Panc1 (cell line): Measurements from ENCODE around the gene PEX16. TPM values are rescaled to one million over a fixed set of nuclear protein-coding genes. Genes with fewer than 3 reads are reported as not detected.

Source experiments
- ATAC-seq: fragments of 200-7000 bp; cut with Tn5 transposase; 2 replicates; pipeline ENCODE4 v1.9.1; 2020; ENCODE audit warnings: mild to moderate bottlenecking, moderate library complexity
- BruUV-seq: library from RNA; stranded (reverse); fragments of 400-500 nt; replicated peaks from 2 replicates; lab custom pipeline; 2021; lab: Mats Ljungman, UMichigan
- CTCF ChIA-PET: fragments of 300-600 bp; sonication (Branson Sonifier 250); formaldehyde crosslinking; loops from one replicate; lab custom pipeline; 2022; ENCODE audit warnings: antibody characterized with exemption; lab: Charles Lee
- POLR2A ChIA-PET: fragments of 300-600 bp; sonication (Branson Sonifier 250); formaldehyde crosslinking; loops from one replicate; lab custom pipeline; 2022; ENCODE audit warnings: antibody characterized with exemption; lab: Charles Lee
- DNase-seq: peaks from one replicate; pipeline ENCODE4 v3.0.0-alpha.2; 2010; ENCODE audit warnings: low read depth, low spot score
- H3K27ac ChIP-seq: 2 replicates; pipeline ENCODE4 v1.5.1; 2011; ENCODE audit warnings: mild to moderate bottlenecking, low read length, inconsistent platforms
- H3K27me3 ChIP-seq: fragments of 200-500 bp; sonication (Bioruptor generic); 2 replicates; pipeline ENCODE4 v1.6.0; 2014; ENCODE audit warnings: low read length, inconsistent platforms; ENCODE audit not compliant: control insufficient read depth, insufficient read depth
- H3K36me3 ChIP-seq: fragments of 200-500 bp; sonication (Bioruptor generic); 2 replicates; pipeline ENCODE4 v1.5.1; 2014; ENCODE audit warnings: inconsistent platforms, mild to moderate bottlenecking, low read length, moderate library complexity; ENCODE audit not compliant: control insufficient read depth, insufficient read depth
- H3K4me1 ChIP-seq: 2 replicates; pipeline ENCODE4 v1.5.1; 2011; ENCODE audit warnings: inconsistent platforms, mild to moderate bottlenecking, low read length, moderate library complexity; ENCODE audit not compliant: control insufficient read depth, insufficient read depth
- H3K4me3 ChIP-seq, 2 experiments: 2 replicates each; pipeline ENCODE4 v1.5.1; 2011 to 2012; ENCODE audit warnings: low read depth in 2 of 2, low read length in 2 of 2, mild to moderate bottlenecking in 2 of 2, inconsistent platforms in 1 of 2, moderate library complexity in 1 of 2
- H3K9me3 ChIP-seq: fragments of 200-500 bp; sonication (Bioruptor generic); 2 replicates; pipeline ENCODE4 v1.5.1; 2014; ENCODE audit warnings: low read depth, mild to moderate bottlenecking, inconsistent platforms, low read length, moderate library complexity; ENCODE audit not compliant: control insufficient read depth, insufficient read depth
- POLR2AphosphoS5 ChIP-seq: IDR thresholded peaks from 2 replicates; pipeline ENCODE4 v1.6.1; 2012; ENCODE audit warnings: mild to moderate bottlenecking, low read depth, low read length, moderate library complexity
- SIN3A ChIP-seq: IDR thresholded peaks from 2 replicates; pipeline ENCODE4 v1.6.1; 2012; ENCODE audit warnings: low read depth, mild to moderate bottlenecking, low read length, moderate library complexity, borderline replicate concordance; ENCODE audit not compliant: insufficient read depth
- TCF7L2 ChIP-seq: IDR thresholded peaks from 2 replicates; pipeline ENCODE4 v1.6.1; 2011; ENCODE audit warnings: mild to moderate bottlenecking, low read depth, low read length, inconsistent platforms
- in situ Hi-C: cut with HindIII; loops from 2 replicates; pipeline ENCODE4 v1.10.0; 2016; ENCODE audit warnings: low sequenced_read_pairs, low pct_unique_long_range_greater_than_20kb
- intact Hi-C: fragments of 100-400 bp; cut with micrococcal nuclease; formaldehyde crosslinking; loops from one replicate; pipeline ENCODE4 v1.10.0; 2022; ENCODE audit not compliant: unreplicated experiment
- total RNA-seq: library from RNA; stranded (reverse); gene quantifications from one replicate; pipeline ENCODE4 v1.2.1, GENCODE V29; 2021; ENCODE audit not compliant: unreplicated experiment
- TF ChIP-seq, protein P1 (sequence below), 2 experiments: IDR thresholded peaks; 2 replicates each; pipeline ENCODE4 v1.6.1; 2011 to 2012; ENCODE audit warnings: low read depth in 2 of 2, control low read depth in 1 of 2, low read length in 1 of 2, mild to moderate bottlenecking in 1 of 2, moderate library complexity in 1 of 2; ENCODE audit not compliant: insufficient read depth in 1 of 2
- TF ChIP-seq, protein P2 (sequence below): fragments of 450-650 bp; IDR thresholded peaks from 2 replicates; pipeline ENCODE4 v1.5.1; 2017; ENCODE audit warnings: mild to moderate bottlenecking

Gene PEX16
- total RNA-seq, 1 experiment from 2014 or later, result 37.5 TPM

DNA sequence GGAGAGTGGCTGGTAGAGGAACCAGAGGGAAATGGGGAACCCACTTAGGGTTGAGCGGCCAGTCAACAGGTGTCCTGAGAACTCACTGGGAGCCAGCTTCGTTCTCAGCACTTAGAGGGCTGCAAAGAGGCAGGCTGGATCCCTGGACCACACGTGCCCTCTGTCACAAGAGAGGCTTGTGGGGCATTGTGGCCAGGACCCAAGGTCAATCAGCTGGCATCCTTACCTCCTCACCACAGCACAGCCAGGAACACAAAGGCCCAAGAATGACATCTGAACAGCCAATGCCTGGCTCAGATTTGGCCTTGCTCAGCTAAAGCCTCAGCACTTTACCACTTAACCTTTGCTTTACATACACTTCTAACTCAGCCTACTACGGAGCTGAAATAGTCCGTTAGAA, 24.8 kb downstream of the PEX16 start:
- no peak for DNase-seq
- BruUV-seq, result no TSS peak
- intact Hi-C loops, result no loop called here
- H3K4me1 ChIP-seq, result no peaks in the 10 kb centered on the region
- no peak overlapping the region for H3K27ac ChIP-seq
- no peak for TF ChIP-seq POLR2AphosphoS5
- TF ChIP-seq SIN3A, result no peak
- TF ChIP-seq, protein P1, sequence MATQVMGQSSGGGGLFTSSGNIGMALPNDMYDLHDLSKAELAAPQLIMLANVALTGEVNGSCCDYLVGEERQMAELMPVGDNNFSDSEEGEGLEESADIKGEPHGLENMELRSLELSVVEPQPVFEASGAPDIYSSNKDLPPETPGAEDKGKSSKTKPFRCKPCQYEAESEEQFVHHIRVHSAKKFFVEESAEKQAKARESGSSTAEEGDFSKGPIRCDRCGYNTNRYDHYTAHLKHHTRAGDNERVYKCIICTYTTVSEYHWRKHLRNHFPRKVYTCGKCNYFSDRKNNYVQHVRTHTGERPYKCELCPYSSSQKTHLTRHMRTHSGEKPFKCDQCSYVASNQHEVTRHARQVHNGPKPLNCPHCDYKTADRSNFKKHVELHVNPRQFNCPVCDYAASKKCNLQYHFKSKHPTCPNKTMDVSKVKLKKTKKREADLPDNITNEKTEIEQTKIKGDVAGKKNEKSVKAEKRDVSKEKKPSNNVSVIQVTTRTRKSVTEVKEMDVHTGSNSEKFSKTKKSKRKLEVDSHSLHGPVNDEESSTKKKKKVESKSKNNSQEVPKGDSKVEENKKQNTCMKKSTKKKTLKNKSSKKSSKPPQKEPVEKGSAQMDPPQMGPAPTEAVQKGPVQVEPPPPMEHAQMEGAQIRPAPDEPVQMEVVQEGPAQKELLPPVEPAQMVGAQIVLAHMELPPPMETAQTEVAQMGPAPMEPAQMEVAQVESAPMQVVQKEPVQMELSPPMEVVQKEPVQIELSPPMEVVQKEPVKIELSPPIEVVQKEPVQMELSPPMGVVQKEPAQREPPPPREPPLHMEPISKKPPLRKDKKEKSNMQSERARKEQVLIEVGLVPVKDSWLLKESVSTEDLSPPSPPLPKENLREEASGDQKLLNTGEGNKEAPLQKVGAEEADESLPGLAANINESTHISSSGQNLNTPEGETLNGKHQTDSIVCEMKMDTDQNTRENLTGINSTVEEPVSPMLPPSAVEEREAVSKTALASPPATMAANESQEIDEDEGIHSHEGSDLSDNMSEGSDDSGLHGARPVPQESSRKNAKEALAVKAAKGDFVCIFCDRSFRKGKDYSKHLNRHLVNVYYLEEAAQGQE (IDR thresholded peaks at IDR 0.05; ENCODE audit: insufficient read depth in 1 of 2, low read depth in 2 of 2, low read length in 1 of 2), result no peak
- TF ChIP-seq, protein P2, sequence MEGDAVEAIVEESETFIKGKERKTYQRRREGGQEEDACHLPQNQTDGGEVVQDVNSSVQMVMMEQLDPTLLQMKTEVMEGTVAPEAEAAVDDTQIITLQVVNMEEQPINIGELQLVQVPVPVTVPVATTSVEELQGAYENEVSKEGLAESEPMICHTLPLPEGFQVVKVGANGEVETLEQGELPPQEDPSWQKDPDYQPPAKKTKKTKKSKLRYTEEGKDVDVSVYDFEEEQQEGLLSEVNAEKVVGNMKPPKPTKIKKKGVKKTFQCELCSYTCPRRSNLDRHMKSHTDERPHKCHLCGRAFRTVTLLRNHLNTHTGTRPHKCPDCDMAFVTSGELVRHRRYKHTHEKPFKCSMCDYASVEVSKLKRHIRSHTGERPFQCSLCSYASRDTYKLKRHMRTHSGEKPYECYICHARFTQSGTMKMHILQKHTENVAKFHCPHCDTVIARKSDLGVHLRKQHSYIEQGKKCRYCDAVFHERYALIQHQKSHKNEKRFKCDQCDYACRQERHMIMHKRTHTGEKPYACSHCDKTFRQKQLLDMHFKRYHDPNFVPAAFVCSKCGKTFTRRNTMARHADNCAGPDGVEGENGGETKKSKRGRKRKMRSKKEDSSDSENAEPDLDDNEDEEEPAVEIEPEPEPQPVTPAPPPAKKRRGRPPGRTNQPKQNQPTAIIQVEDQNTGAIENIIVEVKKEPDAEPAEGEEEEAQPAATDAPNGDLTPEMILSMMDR, result no peak
- no peak for TF ChIP-seq TCF7L2
- H3K36me3 ChIP-seq, result no peaks in the 10 kb centered on the region
- H3K27me3 ChIP-seq, result no peaks in the 10 kb centered on the region
- in situ Hi-C loops, result no loop called here
- POLR2A ChIA-PET, result no interaction called here
- H3K4me3 ChIP-seq, result no peak overlapping the region
- CTCF ChIA-PET, result no interaction called here
- H3K9me3 ChIP-seq, result no peaks in the 10 kb centered on the region
- ATAC-seq, result no peak

GRCh38 chr11:45890886-45891550, 26.7 kb downstream of the PEX16 start:
- POLR2A ChIA-PET, result no interaction called here
- DNase-seq (no peak), ATAC-seq (no peak)
- in situ Hi-C loops, result no loop called here
- intact Hi-C loops, result no loop called here
- BruUV-seq, result no TSS peak
- no peak overlapping the region for H3K4me3 ChIP-seq
- TF ChIP-seq TCF7L2, result no peak
- H3K27me3 ChIP-seq, result no peaks in the 10 kb centered on the region
- H3K9me3 ChIP-seq, result no peaks in the 10 kb centered on the region
- no peaks in the 10 kb centered on the region for H3K4me1 ChIP-seq
- CTCF ChIA-PET, result no interaction called here
- H3K27ac ChIP-seq, result no peak overlapping the region
- no peaks in the 10 kb centered on the region for H3K36me3 ChIP-seq

- DNase-seq (no peak), ATAC-seq (no peak)
- CTCF ChIA-PET, result no interaction called here
- TF ChIP-seq, protein P1 (IDR thresholded peaks at IDR 0.05; ENCODE audit: insufficient read depth in 1 of 2, low read depth in 2 of 2, low read length in 1 of 2), result no peak
- no peak for TF ChIP-seq TCF7L2
- in situ Hi-C loops, result no loop called here
- H3K36me3 ChIP-seq, result no peaks in the 10 kb centered on the region
- H3K27me3 ChIP-seq, result no peaks in the 10 kb centered on the region
- no peaks in the 10 kb centered on the region for H3K4me1 ChIP-seq
- BruUV-seq, result no TSS peak
- H3K9me3 ChIP-seq, result no peaks in the 10 kb centered on the region
- intact Hi-C loops, result no loop called here
- POLR2A ChIA-PET, result interaction anchor here (0.5 kb wide), 1 partner anchor 260 kb away, joined by 3 read pairs; no protein-coding TSS in a partner anchor
- H3K27ac ChIP-seq, result no peak overlapping the region
- H3K4me3 ChIP-seq, result no peak overlapping the region
These were observed 27.7 kb downstream of the PEX16 start for GRCh38 chr11:45889966-45890365.
